Natural killer cell (primary cell): Measurements from ENCODE around the gene DPEP3. TPM values are rescaled to one million over a fixed set of nuclear protein-coding genes. Genes with fewer than 3 reads are reported as not detected.
"Not testable (repeated sequence)": the region's sequence is repeated elsewhere in the genome, so short reads cannot be mapped to it uniquely, and the experiment has no call there.

Experiments used
- ATAC-seq, 3 donors: fragments of 150-1000 bp in 2 of 3; fragments of 200-7000 bp in 1 of 3; cut with Tn5 transposase; 1 replicate in 1 of 3; 2 replicates in 2 of 3; pipeline ENCODE4 v1.10.0; 2021; ENCODE audit warnings: mild to moderate bottlenecking in 2 of 3, moderate library complexity in 2 of 3
- DNase-seq, 2 donors: peaks; one replicate each; pipeline versions ENCODE4 v3.0.0 to v3.0.0-alpha.2; 2013 to 2021; ENCODE audit warnings: mixed read lengths in 1 of 2
- H3K27ac ChIP-seq: one replicate; pipeline ENCODE4 v1.5.1; 2013; ENCODE audit warnings: mild to moderate bottlenecking, low read length
- H3K27me3 ChIP-seq: one replicate; pipeline ENCODE4 v1.6.1; 2013; ENCODE audit warnings: low read length; ENCODE audit not compliant: control insufficient read depth, insufficient read depth
- H3K36me3 ChIP-seq: one replicate; pipeline ENCODE4 v1.6.1; 2013; ENCODE audit warnings: low read length; ENCODE audit not compliant: control insufficient read depth, insufficient read depth
- H3K4me1 ChIP-seq: one replicate; pipeline ENCODE4 v1.6.1; 2013; ENCODE audit warnings: low read length; ENCODE audit not compliant: control insufficient read depth, insufficient read depth
- H3K4me3 ChIP-seq: one replicate; pipeline ENCODE4 v1.5.1; 2013; ENCODE audit warnings: low read length
- H3K9me3 ChIP-seq: one replicate; pipeline ENCODE4 v1.6.1; 2013; ENCODE audit warnings: low read length; ENCODE audit not compliant: control insufficient read depth, insufficient read depth
- H3K27ac Mint-ChIP-seq, 2 donors: one replicate each; pipeline ENCODE4 v1.8.0; 2022; ENCODE audit warnings: mild to moderate bottlenecking in 2 of 2, mixed read lengths in 2 of 2, moderate library complexity in 1 of 2
- H3K27me3 Mint-ChIP-seq, 2 donors: one replicate each; pipeline ENCODE4 v1.8.0; 2022; ENCODE audit warnings: low read depth in 2 of 2, mixed read lengths in 2 of 2
- H3K36me3 Mint-ChIP-seq: one replicate; pipeline ENCODE4 v1.8.0; 2022; ENCODE audit warnings: mixed read lengths
- H3K4me1 Mint-ChIP-seq, 2 donors: one replicate each; pipeline ENCODE4 v1.8.0; 2022; ENCODE audit warnings: mixed read lengths in 2 of 2
- H3K4me3 Mint-ChIP-seq: one replicate; pipeline ENCODE4 v1.8.0; 2022; ENCODE audit warnings: mild to moderate bottlenecking, moderate library complexity, mixed read lengths
- H3K9me3 Mint-ChIP-seq, 2 donors: one replicate each; pipeline ENCODE4 v1.8.0; 2022; ENCODE audit warnings: mixed read lengths in 2 of 2
- WGBS: methylation state at CpG from one replicate; pipeline ENCODE4 v1.1.7; 2013; ENCODE audit warnings: missing lambda C conversion rate; ENCODE audit not compliant: insufficient coverage; 5-methylcytosine and 5-hydroxymethylcytosine counted together
- intact Hi-C: fragments of 100-400 bp; cut with micrococcal nuclease; formaldehyde crosslinking; loops from one replicate; pipeline ENCODE4 v1.14.2; 2022
- total RNA-seq, 4 donors: library from RNA; stranded (reverse); fragments of 120-200 nt in 1 of 4; gene quantifications; one replicate each; pipeline versions ENCODE4 v1.2.3 to v1.2.4, GENCODE V29; 2013 to 2022
- TF ChIP-seq, protein P1 (sequence below): fragments of 200-600 bp; IDR thresholded peaks from one replicate; pipeline ENCODE4 v1.8.0; 2022; ENCODE audit warnings: antibody characterized with exemption

Gene DPEP3
- total RNA-seq, 3 donors from 2014 or later (not counting 1 experiment from before 2014, with no cell fraction given) = 0.53 to 1.00 (median 0.96) TPM

DNA sequence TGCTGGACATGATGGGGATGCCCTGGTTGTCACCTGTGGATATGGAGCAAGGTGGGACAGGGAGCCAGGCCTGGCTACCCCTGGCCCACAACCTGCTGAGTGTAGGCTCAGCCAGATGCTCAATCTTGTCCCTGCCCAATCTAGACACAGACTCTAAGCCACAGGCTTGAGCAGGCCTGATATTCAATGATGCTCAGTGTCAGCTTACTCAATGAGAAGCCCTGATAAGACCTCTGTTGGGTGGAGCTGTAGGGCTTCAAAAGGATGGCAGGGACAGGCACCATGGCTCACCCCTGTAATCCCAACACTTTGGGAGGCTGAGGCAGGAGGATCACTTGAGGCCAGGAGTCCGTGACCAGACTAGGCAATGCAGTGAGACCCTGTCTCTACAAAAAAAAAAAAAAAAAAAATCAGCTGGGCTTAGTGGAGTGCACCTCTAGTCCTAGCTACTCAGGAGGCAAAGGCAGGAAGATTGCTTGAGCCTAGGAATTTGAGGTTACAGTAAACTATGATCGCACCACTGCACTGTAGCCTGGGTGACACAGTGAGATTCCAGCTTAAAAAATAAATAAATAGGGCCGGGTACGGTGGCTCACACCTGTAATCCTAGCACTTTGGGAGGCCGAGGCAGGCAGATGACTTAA, 39.7 kb downstream of the DPEP3 start:
- no peak overlapping the region for H3K27ac ChIP-seq
- no peak for DNase-seq
- no peaks in the 10 kb centered on the region for H3K27me3 ChIP-seq
- no peaks in the 10 kb centered on the region for H3K9me3 ChIP-seq
- Mint-ChIP-seq H3K27ac (peak overlapping the region; percentile 56 to 84), H3K27me3 (no peaks in the 10 kb centered on the region), H3K4me1 (peaks cover 30 to 38% of the 10 kb centered on the region in 2 donors), H3K9me3 (no peaks in the 10 kb centered on the region), H3K36me3 (no peaks in the 10 kb centered on the region), H3K4me3 (no peak overlapping the region)
- H3K4me1 ChIP-seq = peaks cover 43% of the 10 kb centered on the region
- no peak for ATAC-seq
- WGBS = 99% methylated on average over 5 of the region's 5 CpGs
- peaks cover 11% of the 10 kb centered on the region for H3K36me3 ChIP-seq
- no peak overlapping the region for H3K4me3 ChIP-seq
- intact Hi-C loops = no loop called here
- TF ChIP-seq, protein P1, sequence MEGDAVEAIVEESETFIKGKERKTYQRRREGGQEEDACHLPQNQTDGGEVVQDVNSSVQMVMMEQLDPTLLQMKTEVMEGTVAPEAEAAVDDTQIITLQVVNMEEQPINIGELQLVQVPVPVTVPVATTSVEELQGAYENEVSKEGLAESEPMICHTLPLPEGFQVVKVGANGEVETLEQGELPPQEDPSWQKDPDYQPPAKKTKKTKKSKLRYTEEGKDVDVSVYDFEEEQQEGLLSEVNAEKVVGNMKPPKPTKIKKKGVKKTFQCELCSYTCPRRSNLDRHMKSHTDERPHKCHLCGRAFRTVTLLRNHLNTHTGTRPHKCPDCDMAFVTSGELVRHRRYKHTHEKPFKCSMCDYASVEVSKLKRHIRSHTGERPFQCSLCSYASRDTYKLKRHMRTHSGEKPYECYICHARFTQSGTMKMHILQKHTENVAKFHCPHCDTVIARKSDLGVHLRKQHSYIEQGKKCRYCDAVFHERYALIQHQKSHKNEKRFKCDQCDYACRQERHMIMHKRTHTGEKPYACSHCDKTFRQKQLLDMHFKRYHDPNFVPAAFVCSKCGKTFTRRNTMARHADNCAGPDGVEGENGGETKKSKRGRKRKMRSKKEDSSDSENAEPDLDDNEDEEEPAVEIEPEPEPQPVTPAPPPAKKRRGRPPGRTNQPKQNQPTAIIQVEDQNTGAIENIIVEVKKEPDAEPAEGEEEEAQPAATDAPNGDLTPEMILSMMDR = no peak

DNA sequence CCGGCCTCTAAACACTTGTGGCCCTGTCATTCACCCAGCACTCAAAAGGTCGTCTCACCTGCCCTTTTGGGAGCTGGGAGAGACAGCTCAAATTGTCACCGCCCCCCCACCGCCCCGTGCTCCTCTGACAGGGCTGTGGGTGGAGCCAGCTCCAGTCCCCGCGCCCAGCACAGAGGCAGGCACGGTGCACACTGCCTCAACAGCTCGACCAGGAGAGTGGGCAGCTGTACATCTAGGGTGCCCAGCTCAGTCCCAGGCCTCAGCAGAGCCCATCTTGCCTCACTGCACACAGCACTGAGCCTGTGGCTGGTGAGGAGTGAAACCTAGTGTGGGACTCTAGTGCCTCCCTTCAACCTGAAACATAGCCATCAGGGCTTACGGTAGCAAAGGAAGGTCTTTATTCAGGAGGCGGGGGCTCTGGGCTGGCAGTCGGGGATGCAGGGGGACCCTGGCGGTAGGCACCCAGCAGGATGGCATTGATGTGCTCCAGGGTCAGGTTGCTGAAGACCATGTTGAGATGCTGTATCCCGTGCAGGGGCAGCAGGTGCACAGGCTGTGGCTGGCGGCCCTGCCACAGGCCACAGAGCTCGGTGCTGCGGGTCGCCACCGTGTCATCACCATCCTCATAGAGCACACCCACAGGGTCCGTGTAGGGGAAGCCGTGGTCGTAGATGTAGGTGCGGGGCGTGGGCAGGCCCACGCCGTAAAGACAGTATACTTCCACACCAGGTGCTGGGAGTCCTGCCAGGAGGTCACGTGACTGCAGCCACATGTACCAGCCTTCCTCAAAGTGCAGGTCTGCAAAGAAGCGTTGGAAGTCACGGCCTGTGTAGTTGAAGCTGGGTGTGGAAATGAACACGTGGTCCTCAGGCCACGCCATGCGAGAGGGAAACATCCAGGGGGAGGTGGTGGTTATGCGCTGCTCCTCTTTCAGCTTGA, 40.5 kb downstream of the DPEP3 start:
- H3K4me3 ChIP-seq = no peak overlapping the region
- Mint-ChIP-seq H3K27ac (peak overlapping the region; percentile 56 to 84), H3K4me1 (peaks cover 38 to 46% of the 10 kb centered on the region in 2 donors), H3K4me3 (no peak overlapping the region), H3K9me3 (no peaks in the 10 kb centered on the region), H3K36me3 (no peaks in the 10 kb centered on the region), H3K27me3 (no peaks in the 10 kb centered on the region)
- H3K4me1 ChIP-seq = peaks cover 51% of the 10 kb centered on the region
- WGBS = 49% methylated on average over 33 of the region's 33 CpGs
- DNase-seq (peak in 1 of 2 donors; percentile 67), ATAC-seq (no peak)
- peaks cover 10% of the 10 kb centered on the region for H3K36me3 ChIP-seq
- H3K27me3 ChIP-seq = no peaks in the 10 kb centered on the region
- H3K9me3 ChIP-seq = no peaks in the 10 kb centered on the region
- peak overlapping the region; percentile 40 for H3K27ac ChIP-seq
- intact Hi-C loops = loop anchor here (5.0 kb wide), 3 partner anchors 97 to 457 kb away; partner anchors contain the start of genes AGRP, ATP6V0D1, RANBP10 and THAP11
- TF ChIP-seq, protein P1 = no peak

DNA sequence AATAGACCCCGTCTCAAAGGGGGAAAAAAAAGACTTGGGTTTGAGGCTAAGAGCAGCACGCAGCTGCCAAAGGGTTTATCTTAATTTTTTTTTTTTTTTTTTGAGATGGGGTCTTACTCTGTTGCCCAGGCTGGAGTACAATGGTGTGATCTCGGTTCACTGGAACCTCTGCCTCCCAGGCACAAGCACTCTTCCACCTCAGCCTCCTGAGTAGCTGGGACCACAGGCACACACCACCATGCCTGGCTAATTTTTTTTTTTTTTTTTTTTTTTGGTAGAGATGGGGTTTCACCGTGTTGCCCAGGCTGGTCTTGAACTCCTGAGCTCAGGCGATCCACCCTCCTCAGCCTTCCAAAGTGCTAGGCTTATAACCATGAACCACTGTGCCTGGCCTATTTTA, 42.6 kb downstream of the DPEP3 start:
- intact Hi-C loops = loop anchor here (2.0 to 5.0 kb wide), 4 partner anchors 45 to 455 kb away; partner anchors contain the start of genes AGRP, ATP6V0D1, PSKH1 and RANBP10
- Mint-ChIP-seq H3K27ac (peak overlapping the region; percentile 98), H3K4me1 (peaks cover 46 to 58% of the 10 kb centered on the region in 2 donors)
- H3K4me3 ChIP-seq, ATAC-seq, H3K36me3 Mint-ChIP-seq, H3K27me3 ChIP-seq, DNase-seq, H3K27me3 Mint-ChIP-seq, H3K9me3 ChIP-seq, H3K4me3 Mint-ChIP-seq, H3K9me3 Mint-ChIP-seq: not testable (repeated sequence)
- Histone ChIP-seq H3K4me1 (peaks cover 61% of the 10 kb centered on the region), H3K36me3 (peaks cover 26% of the 10 kb centered on the region), H3K27ac (peak overlapping the region; percentile 73)
- 97% methylated on average over 5 of the region's 5 CpGs for WGBS
